SU-DHL-6 (cell line): ENCODE data around the gene KLF13.

Experiments
- H2AFZ ChIP-seq: fragments of 200-600 bp; sonication (generic); 2 replicates; pipeline ENCODE4 v1.6.1; 2014; ENCODE audit warnings: low read depth, mild to moderate bottlenecking, moderate library complexity, mixed read lengths, antibody characterized with exemption, low read length; ENCODE audit not compliant: severe bottlenecking
- H3F3A ChIP-seq: fragments of 200-600 bp; shearing (Covaris generic); 2 replicates; pipeline ENCODE4 v1.6.0; 2016; ENCODE audit warnings: antibody characterized with exemption, mild to moderate bottlenecking; ENCODE audit not compliant: insufficient read depth
- H3K27ac ChIP-seq: fragments of 200-600 bp; sonication (generic); 2 replicates; pipeline ENCODE4 v1.5.1; 2016; ENCODE audit warnings: low read depth, mild to moderate bottlenecking, low read length, moderate library complexity, mixed read lengths
- H3K27me3 ChIP-seq: fragments of 200-600 bp; sonication (generic), shearing (Covaris generic); 2 replicates; pipeline ENCODE4 v1.6.0; 2014; ENCODE audit warnings: mild to moderate bottlenecking, low read length
- H3K36me3 ChIP-seq: fragments of 200-600 bp; sonication (generic); 2 replicates; pipeline ENCODE4 v1.6.1; 2014; ENCODE audit warnings: mild to moderate bottlenecking, low read length, mixed read lengths
- H3K4me2 ChIP-seq: fragments of 300-600, 200-600 bp; shearing (Covaris generic), sonication (generic); 2 replicates; pipeline ENCODE4 v1.6.0; 2014; ENCODE audit warnings: low read length, low read depth, mild to moderate bottlenecking; ENCODE audit not compliant: poor library complexity, severe bottlenecking
- H3K4me3 ChIP-seq: fragments of 200-600 bp; sonication (generic); 2 replicates; pipeline ENCODE4 v1.5.1; 2014; ENCODE audit warnings: antibody characterized with exemption, low read length, mild to moderate bottlenecking, mixed read lengths; ENCODE audit not compliant: insufficient read depth, poor library complexity, severe bottlenecking
- H3K79me2 ChIP-seq: fragments of 200-600 bp; sonication (generic); 2 replicates; pipeline ENCODE4 v1.6.1; 2014; ENCODE audit warnings: mild to moderate bottlenecking, low read length, moderate library complexity; ENCODE audit not compliant: insufficient read depth
- H3K9ac ChIP-seq: fragments of 200-600 bp; sonication (generic); 2 replicates; pipeline ENCODE4 v1.7.0; 2014; ENCODE audit warnings: mild to moderate bottlenecking, low read length
- H3K9me2 ChIP-seq: fragments of 200-600 bp; sonication (generic); replicated peaks from 2 replicates; pipeline ENCODE4 v1.6.1; 2014; ENCODE audit warnings: low read length; ENCODE audit not compliant: insufficient read depth
- H3K9me3 ChIP-seq: fragments of 200-600 bp; sonication (generic); 2 replicates; pipeline ENCODE4 v1.6.1; 2014; ENCODE audit warnings: low read length, mixed read lengths; ENCODE audit not compliant: insufficient read depth
- H4K20me1 ChIP-seq: fragments of 200-600 bp; sonication (generic); 2 replicates; pipeline ENCODE4 v1.6.1; 2014; ENCODE audit warnings: low read depth, mild to moderate bottlenecking, antibody characterized with exemption, low read length, moderate library complexity, mixed read lengths
- EZH2phosphoT487 ChIP-seq: fragments of 200-600 bp; sonication (generic), shearing (Covaris generic); conservative IDR thresholded peaks from 2 replicates; pipeline ENCODE4 v1.6.1; 2018; ENCODE audit warnings: mild to moderate bottlenecking, antibody characterized with exemption, low read length, moderate library complexity, mixed read lengths
- TF ChIP-seq, protein P1 (sequence below): fragments of 200-600 bp; sonication (generic); IDR thresholded peaks from one replicate; pipeline ENCODE4 v1.5.1; 2017; ENCODE audit warnings: antibody characterized with exemption, mild to moderate bottlenecking, low read length, moderate library complexity; ENCODE audit not compliant: insufficient read depth, poor library complexity, severe bottlenecking

The KLF13 gene

DNA sequence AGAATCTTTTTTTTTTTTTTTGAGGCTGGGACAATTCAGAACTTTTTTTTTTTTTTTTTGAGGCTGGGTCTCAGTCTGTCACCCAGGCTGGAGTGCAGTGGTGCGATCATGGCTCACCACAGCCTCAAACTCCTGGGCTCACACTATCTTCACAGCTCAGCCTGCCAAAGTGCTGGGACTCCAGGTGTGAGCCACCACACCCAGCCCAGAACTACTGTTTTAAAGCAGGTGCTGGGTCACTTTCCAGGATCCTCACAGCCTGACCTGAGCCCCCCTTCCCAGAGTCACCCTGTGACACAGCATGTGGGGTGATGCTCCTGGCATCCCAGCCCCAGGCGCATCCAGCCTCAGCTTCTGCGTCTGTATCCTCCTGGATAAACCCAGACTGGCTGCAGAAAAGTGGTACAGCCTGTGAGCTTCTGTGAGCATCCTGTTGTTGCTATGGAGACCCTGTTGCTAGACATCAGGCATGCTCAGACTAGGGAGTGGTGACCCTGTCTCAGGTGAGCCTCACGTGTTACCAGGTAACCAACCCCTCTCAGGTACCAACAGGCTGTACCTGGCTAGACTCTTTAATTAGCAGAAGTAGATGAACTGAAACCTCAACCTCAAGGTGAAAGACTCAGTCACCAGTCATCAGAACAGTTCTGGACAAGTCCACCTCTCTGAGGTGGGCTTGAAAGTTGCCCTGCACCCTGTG, 15.0 kb downstream of the KLF13 start:
- Histone ChIP-seq H3K4me3 (no peak overlapping the region), H2AFZ (no peak overlapping the region), H3K4me2 (no peak overlapping the region), H3K9me3 (no peaks in the 10 kb centered on the region), H3K27me3 (no peaks in the 10 kb centered on the region), H3K27ac (no peak overlapping the region), H3K36me3 (no peaks in the 10 kb centered on the region), H3K79me2 (peaks cover 42% of the 10 kb centered on the region), H4K20me1 (peaks cover 10% of the 10 kb centered on the region; the same call in 1 of the 2 replicates), H3F3A (no peaks in the 10 kb centered on the region), H3K9ac (no peak overlapping the region), H3K9me2 (no peaks in the 10 kb centered on the region)
- TF ChIP-seq, protein P1, sequence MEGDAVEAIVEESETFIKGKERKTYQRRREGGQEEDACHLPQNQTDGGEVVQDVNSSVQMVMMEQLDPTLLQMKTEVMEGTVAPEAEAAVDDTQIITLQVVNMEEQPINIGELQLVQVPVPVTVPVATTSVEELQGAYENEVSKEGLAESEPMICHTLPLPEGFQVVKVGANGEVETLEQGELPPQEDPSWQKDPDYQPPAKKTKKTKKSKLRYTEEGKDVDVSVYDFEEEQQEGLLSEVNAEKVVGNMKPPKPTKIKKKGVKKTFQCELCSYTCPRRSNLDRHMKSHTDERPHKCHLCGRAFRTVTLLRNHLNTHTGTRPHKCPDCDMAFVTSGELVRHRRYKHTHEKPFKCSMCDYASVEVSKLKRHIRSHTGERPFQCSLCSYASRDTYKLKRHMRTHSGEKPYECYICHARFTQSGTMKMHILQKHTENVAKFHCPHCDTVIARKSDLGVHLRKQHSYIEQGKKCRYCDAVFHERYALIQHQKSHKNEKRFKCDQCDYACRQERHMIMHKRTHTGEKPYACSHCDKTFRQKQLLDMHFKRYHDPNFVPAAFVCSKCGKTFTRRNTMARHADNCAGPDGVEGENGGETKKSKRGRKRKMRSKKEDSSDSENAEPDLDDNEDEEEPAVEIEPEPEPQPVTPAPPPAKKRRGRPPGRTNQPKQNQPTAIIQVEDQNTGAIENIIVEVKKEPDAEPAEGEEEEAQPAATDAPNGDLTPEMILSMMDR, result no peak
- no peak for TF ChIP-seq EZH2phosphoT487

- Histone ChIP-seq H3K27ac (no peak overlapping the region), H3K79me2 (peaks cover 46% of the 10 kb centered on the region), H2AFZ (no peak overlapping the region), H3F3A (no peaks in the 10 kb centered on the region), H3K36me3 (no peaks in the 10 kb centered on the region), H4K20me1 (peaks cover 16% of the 10 kb centered on the region; the same call in 1 of the 2 replicates), H3K9ac (no peak overlapping the region), H3K4me2 (no peak overlapping the region), H3K27me3 (no peaks in the 10 kb centered on the region), H3K4me3 (no peak overlapping the region), H3K9me3 (no peaks in the 10 kb centered on the region), H3K9me2 (no peaks in the 10 kb centered on the region)
- TF ChIP-seq, protein P1, result no peak
- TF ChIP-seq EZH2phosphoT487, result no peak
Observed at GRCh38 chr15:31342381-31342780, 15.7 kb downstream of the KLF13 start.

GRCh38 chr15:31342781-31343626, 16.4 kb downstream of the KLF13 start:
- no peaks in the 10 kb centered on the region for H3K9me3 ChIP-seq
- no peak overlapping the region for H3K4me2 ChIP-seq
- no peak overlapping the region for H3K9ac ChIP-seq
- H3K27me3 ChIP-seq, result no peaks in the 10 kb centered on the region
- peaks cover 13% of the 10 kb centered on the region; the same call in 1 of the 2 replicates for H4K20me1 ChIP-seq
- H3K36me3 ChIP-seq, result no peaks in the 10 kb centered on the region
- no peak overlapping the region for H3K27ac ChIP-seq
- no peak overlapping the region for H3K4me3 ChIP-seq
- TF ChIP-seq EZH2phosphoT487, result no peak
- TF ChIP-seq, protein P1, result no peak
- no peaks in the 10 kb centered on the region for H3F3A ChIP-seq
- peaks cover 42% of the 10 kb centered on the region for H3K79me2 ChIP-seq
- no peaks in the 10 kb centered on the region for H3K9me2 ChIP-seq
- no peak overlapping the region for H2AFZ ChIP-seq
